Stimulated activated CD8-positive, alpha-beta memory T cell treated with anti-CD3 and anti-CD28 coated beads, Interleukin-4, amount 100 ng/mL, for 24 hours (primary cell): ENCODE results near the gene PSMB1.
"Not testable (repeated sequence)": the region's sequence is repeated elsewhere in the genome, so short reads cannot be mapped to it uniquely, and the experiment has no call there.

Experiments
- DNase-seq: peaks from one replicate; pipeline ENCODE4 v3.0.0-alpha.2; 2020; ENCODE audit warnings: low read depth

Gene PSMB1

DNA sequence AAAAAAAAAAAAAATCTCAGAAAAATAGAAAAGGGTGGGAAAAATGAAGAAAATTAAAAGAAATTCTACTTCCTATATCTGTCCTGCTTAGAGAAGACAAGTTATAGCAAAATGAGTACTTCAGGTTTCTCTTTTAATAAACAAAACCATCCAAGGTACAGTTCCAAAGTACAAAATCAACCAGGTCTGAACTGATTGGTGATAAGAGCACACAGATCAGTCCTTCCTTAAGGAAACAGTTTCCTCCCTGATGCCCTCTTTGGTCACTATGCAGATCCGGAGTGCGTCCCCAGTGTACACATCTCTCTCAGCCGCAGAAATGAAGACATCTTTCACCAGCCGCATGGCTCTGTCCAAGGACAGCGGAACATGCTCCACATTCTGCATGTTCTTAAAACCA, 18.1 kb downstream of the PSMB1 start:
- DNase-seq, result no peak

DNA sequence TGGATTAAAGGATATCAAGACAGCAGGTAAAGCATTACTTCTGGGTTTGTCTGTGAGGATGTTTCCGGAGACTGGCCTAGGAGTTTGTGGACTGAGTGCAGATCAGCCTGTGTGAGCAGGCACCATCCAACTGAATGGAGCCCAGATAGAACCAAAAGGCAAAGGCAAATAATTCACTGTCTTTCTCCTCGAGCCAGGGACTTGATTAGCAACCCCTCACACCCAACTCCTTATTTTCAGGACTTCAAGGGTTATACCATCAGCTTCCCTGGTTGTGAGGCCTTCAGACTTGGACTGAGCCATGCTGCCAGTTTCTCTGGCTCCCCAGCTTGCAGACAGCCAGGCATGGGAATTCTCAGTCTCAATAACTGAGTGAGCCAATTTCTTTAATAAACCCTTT, 19.3 kb downstream of the PSMB1 start:
- DNase-seq, result no peak

DNA sequence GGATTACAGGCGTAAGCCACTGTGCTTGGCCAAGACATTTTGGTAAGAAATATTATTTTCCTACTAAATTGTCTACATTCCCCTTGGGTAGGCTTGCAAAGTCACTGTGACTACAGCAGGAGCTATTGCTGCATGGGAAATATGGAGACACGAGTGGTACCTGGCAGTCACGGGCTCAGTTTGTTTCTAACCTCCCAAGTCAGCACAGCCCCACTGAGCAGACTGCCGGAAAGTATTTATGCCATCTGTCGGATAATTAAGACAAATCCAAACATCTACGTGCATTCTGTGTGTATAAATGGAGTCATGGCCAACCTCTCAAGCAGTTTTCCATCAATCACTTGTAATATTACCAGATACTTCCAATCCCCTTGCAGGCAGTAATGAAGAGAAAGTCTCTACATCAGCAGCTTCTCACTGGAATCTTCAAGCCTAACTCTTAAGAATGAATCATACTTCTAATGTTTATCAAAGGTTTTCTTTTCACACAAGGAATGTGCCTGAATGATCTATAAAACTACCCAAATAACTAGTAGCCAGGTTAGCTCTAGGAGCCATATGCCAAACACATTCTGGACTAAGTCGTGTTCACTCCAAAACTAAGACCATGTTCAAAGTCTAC, 20.1 kb downstream of the PSMB1 start:
- no peak for DNase-seq

DNA sequence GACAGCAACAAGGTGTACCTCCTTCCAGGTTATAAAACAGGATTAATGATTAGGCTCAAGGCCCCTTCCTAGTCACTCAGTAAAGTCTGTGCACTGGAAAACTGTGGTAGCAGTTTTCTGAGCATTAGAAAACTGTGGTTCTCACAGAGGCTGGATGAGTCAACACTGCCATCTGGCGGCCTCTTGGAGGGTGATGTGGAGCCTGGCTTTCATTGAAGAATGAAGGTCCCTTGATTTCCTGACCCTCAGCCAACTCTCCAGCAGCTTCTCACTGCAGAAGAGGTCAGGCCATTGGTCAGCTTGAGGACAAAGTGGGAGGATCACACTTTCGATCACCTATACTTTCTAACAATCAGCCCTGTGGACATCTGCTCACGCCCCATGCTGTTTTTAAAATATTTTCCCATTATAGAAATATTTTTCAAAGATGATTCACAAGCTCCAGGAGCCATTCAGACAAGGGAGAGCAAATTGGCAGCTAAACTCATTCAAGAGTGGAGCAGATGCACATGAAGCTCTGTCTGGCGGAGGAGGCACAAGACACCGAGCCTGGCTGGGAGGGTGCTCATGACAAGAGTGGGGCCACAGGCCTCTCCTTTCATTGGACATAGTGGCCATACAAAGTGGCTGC, 23.2 kb downstream of the PSMB1 start:
- DNase-seq, result peak; percentile 44

DNA sequence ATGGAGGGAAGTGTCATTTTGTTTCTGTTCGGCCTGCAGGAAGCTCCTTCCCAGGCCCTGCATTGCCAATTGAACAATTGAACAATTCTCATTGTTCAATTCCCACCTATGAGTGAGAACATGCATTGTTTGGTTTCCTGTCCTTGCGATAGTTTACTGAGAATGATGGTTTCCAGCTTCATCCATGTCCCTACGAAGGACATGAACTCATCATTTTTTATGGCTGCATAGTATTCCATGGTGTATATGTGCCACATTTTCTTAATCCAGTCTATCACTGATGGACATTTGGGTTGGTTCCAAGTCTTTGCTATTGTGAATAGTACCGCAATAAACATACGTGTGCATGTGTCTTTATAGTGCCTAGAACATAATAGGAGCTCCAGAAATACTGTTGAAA, 25.1 kb downstream of the PSMB1 start:
- DNase-seq, result not testable (repeated sequence)

DNA sequence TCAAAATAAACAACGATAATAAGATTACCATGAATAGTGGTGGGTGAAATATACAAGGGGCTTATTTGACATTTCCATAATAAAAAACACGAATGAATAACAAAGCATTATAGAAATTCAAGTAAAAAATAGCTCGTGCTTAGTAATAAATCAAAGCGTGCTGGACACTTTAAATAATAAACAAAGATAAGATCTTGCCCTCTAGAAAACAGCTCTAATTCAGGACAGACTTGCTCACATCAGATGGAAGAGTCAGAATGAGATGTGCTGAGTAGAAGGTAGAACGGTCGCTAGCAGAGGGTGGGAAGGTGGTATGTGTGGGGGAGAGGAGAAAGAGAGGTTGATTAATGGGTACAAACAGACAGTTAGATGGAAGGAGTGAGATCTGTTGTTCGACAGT, 27.3 kb downstream of the PSMB1 start:
- no peak for DNase-seq

DNA sequence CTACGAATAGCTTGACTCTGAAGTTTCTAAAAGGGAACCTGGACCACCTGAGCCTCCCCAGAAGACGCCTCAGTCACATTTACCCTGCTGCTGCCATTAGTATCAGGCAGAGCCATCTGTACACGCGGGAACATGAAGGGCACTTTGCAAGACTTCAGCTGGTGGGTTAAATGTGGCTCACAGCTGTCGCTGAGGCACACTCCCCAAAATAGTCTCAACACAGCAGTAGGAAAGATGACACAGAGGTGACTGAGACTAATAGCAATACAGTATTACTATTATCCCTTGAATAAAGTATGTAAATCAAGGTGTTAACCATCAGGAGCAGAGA, 29.0 kb downstream of the PSMB1 start:
- no peak for DNase-seq

DNA sequence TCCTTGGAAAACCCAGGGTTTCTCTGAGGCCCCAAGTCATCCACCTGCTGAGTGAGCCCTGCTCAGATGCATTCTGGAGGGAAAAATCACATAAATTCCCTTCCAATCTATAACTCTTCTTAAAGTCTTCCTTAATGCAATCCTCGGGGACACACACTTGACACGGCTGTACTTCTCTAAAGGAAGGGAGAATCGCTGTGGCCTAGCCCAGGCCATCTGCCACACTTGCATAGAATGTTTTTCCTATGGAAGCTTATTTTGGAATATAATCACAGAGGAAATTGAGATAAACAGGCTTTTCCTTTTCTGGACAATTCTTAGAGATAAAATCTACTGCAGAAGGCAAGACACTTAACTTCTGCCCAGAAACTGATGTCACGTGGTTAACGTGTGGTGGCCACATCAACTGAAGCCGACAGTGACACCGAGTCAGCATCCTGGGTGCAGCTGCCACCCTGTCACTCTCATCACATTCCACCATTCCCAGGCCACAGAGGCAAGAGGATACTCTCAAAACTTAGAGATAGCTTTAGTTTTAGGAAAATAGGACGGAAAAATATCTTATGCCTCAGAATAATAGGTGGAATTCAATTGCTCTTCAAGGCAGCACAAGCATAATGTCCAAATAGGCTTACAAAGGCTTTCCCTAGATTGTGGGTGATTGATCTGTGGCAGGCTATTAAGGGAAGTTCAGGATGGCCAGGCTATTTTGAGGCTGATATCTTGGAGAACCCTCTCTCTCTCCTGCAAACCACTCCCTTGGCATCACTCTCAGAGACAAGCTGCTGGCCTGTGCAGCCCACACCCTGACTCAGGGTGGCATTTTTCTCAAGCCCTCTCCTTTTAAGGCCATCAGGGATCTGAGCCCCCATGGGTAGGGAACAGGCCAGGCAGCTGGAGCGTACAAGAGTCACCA, 29.6 kb downstream of the PSMB1 start:
- no peak for DNase-seq

DNA sequence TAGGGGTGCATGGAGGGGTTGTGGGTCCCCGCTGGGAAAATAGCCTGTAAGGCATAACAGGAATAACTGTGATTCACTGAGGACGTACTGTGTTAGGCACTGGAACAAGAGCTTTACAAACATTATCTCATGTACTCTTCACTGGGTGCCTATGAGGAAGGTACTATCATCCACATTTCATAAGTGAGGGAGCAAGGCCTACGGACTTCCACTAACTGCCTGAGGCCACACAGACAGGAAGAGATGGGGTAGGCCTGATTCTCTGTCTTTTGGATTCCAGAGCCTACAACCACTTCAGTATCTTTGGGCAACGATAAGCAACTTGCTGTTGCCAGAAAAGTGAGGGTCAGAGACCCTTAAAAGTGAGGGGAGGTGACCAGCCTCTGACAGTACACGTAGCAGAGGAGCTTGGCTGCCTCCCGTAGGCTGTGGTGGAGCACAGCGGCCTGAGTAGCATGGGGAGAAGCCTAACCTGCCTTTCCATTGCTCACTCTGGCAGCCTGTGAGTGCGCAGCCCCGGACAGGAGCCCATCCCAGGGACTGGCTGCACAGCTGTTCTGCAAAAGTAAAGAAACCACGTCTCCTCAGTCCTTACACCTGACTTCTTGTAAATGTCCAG, 30.4 kb downstream of the PSMB1 start:
- DNase-seq, result no peak

DNA sequence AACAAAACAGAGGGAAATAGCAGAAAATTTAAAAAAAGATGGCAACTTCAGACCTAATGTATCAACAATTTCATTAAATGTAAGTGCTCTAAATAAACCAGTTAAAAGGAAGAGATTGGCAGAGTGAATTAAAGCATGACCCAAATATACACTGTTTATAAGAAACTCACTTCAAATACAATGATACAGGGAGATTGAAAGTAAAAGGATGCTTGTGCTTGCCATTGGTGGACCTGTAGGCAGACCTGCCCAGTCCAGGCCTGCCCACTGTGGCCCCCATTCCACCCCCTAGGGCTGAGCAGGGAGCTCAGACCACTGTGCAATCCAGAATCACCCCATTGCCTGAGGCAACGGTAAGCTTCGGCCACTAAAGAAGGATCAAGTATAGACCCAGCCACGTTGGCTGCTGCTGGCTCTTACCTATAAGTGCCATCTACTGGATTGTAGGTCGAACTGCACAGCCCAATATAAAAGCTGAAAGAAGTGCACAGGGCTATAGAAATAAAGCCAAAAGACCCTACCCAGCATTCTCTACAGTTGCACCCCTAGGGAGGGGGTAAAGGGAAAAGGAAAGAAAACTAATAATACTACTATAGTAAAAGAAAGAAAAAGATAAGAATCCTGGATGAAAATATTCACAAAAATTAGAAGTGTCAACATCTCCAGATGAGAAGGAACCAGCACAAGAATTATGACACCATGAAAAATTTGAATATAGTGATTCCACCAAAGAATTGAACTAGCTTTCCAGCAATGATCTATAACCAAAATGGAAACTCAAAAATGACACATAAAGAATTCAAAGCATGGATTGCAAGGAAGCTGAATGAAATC, 36.1 kb downstream of the PSMB1 start:
- no peak for DNase-seq

DNA sequence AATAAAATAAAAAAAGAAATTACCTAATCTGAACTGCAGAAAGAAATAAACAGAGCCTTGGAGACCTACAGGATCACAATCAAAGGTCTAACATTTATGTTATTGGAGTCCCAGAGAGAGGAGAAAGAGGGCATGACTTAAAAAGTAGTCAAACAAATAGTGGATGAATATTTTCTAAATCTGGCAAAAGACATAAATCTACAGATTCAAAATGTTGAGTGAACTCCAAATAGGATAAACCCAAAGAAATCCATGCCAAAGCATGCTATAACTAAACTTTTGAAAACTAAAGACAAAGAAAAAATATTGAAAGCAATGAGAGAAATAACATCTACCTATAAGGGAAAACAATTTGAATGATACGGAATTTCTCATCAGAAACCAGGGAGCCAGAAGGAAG, 38.2 kb downstream of the PSMB1 start:
- DNase-seq, result no peak

DNA sequence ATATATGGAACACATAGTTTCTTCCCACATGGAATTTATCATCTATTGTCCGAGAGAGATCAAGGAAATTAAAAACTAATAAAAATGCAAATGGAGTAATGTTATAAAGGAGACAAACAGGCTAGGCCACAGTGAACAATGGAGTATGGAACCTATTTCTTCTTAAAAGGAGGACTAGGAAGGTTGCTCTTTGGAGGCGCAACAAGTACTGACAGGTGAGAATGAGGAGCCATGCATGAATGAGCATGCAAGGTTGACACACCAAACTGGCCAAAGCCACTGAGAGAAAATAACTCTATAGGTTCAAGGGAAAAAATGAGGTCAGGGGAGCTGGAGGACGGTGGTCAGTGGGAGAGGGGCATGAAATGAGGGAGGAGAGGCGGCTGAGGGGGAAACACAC, 40.9 kb downstream of the PSMB1 start:
- DNase-seq, result no peak

DNA sequence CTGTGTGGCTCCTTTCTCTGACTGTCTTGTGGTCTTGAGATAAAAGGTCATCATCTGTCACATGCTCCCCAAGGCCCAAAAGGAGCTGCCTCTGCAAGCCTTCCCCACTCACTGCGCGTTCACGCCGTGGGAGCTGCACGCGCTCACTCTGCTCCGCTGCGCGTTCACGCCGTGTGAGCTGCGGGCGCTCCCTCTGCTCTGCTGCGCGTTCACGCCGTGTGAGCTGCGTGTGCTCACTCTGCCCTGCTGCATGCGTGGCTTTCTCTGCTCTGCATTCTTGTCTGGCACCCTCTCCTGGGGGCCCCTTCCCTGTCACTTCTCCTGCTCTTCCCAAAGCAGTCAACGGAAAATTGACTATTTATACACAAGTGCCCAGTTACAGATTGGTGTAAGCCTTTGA, 42.5 kb downstream of the PSMB1 start:
- no peak for DNase-seq

DNA sequence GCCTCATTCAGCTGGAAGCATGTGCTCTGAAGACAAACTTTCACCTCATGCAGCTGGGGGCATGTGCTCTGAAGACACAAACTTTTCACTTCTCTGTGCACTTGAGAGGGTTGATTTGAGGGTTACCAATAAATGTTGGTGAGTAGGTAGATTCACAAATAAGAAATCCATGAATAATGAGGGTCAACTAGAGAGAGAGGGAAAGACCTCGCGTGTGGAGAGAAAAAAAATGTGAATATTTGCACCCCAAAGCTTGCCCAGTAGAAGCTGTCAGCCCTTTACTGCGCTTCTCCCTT, 43.4 kb downstream of the PSMB1 start:
- DNase-seq, result no peak

DNA sequence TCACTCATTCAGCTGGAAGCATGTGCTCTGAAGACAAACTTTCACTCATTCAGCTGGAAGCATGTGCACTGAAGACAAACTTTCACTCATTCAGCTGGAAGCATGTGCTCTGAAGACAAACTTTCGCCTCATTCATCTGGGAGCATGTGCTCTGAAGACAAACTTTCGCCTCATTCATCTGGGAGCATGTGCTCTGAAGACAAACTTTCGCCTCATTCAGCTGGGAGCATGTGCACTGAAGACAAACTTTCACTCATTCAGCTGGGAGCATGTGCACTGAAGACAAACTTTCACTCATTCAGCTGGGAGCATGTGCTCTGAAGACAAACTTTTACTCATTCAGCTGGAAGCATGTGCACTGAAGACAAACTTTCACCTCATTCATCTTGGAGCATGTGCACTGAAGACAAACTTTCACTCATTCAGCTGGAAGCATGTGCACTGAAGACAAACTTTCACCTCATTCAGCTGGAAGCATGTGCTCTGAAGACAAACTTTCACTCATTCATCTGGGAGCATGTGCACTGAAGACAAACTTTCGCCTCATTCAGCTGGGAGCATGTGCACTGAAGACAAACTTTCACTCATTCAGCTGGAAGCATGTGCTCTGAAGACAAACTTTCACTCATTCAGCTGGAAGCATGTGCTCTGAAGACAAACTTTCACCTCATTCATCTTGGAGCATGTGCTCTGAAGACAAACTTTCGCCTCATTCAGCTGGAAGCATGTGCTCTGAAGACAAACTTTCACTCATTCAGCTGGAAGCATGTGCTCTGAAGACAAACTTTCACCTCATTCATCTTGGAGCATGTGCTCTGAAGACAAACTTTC, 44.0 kb downstream of the PSMB1 start:
- DNase-seq, result not testable (repeated sequence)

DNA sequence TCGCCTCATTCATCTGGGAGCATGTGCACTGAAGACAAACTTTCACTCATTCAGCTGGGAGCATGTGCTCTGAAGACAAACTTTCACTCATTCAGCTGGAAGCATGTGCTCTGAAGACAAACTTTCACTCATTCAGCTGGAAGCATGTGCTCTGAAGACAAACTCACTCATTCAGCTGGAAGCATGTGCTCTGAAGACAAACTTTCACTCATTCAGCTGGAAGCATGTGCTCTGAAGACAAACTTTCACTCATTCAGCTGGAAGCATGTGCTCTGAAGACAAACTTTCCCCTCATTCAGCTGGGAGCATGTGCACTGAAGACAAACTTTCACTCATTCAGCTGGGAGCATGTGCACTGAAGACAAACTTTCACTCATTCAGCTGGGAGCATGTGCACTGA, 44.8 kb downstream of the PSMB1 start:
- not testable (repeated sequence) for DNase-seq

DNA sequence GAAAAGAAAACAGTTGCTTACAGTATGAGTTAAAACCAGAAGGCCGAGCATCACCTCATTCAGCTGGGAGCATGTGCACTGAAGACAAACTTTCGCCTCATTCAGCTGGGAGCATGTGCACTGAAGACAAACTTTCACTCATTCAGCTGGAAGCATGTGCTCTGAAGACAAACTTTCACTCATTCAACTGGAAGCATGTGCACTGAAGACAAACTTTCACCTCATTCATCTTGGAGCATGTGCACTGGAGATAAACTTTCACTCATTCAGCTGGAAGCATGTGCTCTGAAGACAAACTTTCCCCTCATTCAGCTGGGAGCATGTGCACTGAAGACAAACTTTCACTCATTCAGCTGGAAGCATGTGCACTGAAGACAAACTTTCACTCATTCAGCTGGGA, 45.4 kb downstream of the PSMB1 start:
- DNase-seq, result not testable (repeated sequence)

DNA sequence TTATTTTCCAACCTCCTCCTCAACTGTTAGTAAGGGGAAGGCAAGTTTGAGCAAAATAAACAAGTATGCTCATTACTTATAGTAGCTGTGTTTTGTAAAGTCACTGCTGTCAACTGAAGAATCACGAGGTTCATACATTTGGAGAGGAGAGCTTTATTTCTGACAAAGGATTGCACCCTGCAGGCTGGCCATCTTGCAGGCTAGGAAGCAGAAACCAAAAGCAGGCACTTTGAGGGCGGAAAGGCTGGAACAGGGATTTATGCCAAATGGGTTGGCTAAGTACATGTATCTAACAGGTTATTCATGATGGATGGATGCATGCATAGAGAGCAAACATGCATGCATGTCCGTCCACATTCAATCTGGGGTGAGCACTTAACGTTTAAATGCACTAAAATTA, 46.7 kb downstream of the PSMB1 start:
- no peak for DNase-seq

DNA sequence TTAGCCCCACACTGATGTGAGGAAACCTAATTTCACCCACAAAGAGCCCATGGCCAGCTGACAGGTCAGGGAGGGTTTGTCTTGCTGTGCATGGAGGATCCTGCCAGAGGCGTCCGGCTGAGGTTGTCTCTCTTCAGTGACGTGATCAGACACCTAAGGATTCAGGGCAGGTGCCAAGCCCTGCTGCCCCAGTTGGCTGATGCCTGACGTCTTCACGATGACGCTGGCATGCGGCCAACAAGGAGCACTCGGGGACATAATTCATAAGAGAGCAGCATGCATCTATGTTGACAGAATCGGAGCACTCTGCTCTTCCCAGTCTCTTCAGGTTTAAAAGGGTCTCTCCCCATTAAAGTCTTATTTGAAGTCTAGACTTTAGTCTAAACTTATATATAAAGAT, 47.8 kb downstream of the PSMB1 start:
- no peak for DNase-seq

DNA sequence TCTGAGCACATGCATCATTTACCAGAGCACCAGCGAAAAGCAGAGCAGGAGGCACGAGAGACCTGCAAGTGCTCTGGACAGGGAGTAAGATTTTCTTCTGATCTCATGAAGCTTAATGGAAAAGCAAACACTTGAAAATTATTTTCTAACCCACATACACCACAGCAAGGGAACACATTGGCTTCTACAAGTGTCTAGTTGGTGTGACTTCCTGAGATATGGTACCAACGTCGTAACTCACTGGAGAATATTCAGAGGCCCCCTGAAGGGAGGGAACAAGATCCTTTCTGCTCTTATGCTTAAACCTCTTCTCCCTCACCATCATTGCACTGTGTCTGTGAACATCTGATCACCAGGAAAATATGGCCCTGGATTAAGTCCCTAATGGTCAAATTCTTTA, 48.6 kb downstream of the PSMB1 start:
- DNase-seq, result no peak

DNA sequence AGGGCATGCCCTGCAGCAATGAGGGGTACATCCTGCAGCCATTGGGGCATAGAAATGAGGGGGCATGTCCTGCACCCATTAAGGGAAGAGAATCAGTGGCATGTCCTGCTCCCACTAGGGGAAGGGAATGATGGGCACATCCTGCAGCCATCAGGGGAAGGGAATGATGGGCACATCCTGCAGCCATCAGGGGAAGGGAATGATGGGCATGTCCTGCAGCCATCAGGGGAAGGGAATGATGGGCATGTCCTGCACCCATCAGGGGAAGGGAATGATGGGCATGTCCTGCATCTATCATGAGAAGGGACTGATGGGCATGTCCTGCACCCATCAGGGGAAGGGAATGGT, 49.7 kb downstream of the PSMB1 start:
- DNase-seq, result no peak
